ENCODE measurements around the gene TRAPPC1. TPM values are rescaled to one million over a fixed set of nuclear protein-coding genes. Genes with fewer than 3 reads are reported as not detected.

TRAPPC1 gene
- total RNA-seq, 4 donors from 2014 or later, result 42.7 to 70.9 (median 68.8) TPM

- in situ Hi-C loops (cut with MboI; ENCODE audit: low pct_ligation_motif_present in 1 of 4, low pct_unique_long_range_greater_than_20kb in 1 of 4, low sequenced_read_pairs in 3 of 4) (no loop called here), intact Hi-C loops (cut with DNase I; ENCODE audit: low total_unique reads) (no loop called here)
- WGBS, 2 donors (ENCODE audit: low coverage in 1 of 2), result 96 to 100% methylated on average over 1 to 4 of the region's 4 CpGs
- TF ChIP-seq EP300 (IDR thresholded peaks at IDR 0.05; ENCODE audit: low read depth), result no peak
- no peak for TF ChIP-seq POLR2AphosphoS5 (IDR thresholded peaks at IDR 0.05)
- TF ChIP-seq CTCF (IDR thresholded peaks at IDR 0.05), result no peak
- TF ChIP-seq POLR2A (IDR thresholded peaks at IDR 0.05), result no peak
- Histone ChIP-seq H3K27me3 (no peaks in the 10 kb centered on the region), H3K36me3 (peaks cover 0 to 41% (median 12%) of the 10 kb centered on the region in 4 donors), H3K4me3 (no peak overlapping the region), H3K9me3 (no peaks in the 10 kb centered on the region), H3K27ac (no peak overlapping the region), H3K4me1 (no peaks in the 10 kb centered on the region)
- no peak for DNase-seq
These were observed 8.3 kb upstream of the TRAPPC1 start for GRCh38 chr17:7940034-7940433.

DNA sequence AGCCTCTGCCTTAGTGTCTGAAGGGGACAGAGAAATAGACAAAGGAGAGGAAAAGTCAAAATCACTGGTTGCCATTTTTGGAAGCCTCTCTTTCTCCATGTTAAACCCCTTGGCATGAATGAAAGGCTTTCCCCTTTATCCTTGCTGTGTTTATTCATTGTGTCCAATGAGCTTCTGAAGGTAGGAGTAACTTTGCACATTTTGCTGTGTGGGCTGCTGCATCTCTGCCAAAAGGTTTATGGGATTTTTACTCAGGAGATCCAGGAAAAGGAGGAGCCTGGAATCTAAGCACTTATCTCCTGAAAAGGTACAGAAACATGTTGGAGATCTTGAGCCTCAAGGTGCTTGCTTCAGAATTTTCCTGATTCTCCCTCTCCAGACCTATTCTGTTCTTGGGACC is 4.1 kb upstream of the TRAPPC1 start:
- TF ChIP-seq CTCF (IDR thresholded peaks at IDR 0.05), result no peak
- TF ChIP-seq POLR2AphosphoS5 (IDR thresholded peaks at IDR 0.05), result no peak
- no peak for TF ChIP-seq EP300 (IDR thresholded peaks at IDR 0.05; ENCODE audit: low read depth)
- peaks cover 0 to 22% (median 6%) of the 10 kb centered on the region in 4 donors for H3K36me3 ChIP-seq
- H3K27me3 ChIP-seq, result no peaks in the 10 kb centered on the region
- H3K4me3 ChIP-seq, result no peak overlapping the region
- intact Hi-C loops (cut with DNase I; ENCODE audit: low total_unique reads), result no loop called here
- no peaks in the 10 kb centered on the region for H3K9me3 ChIP-seq
- no peak for DNase-seq
- peaks cover 6 to 28% (median 24%) of the 10 kb centered on the region in 4 donors for H3K4me1 ChIP-seq
- H3K27ac ChIP-seq, result no peak overlapping the region
- in situ Hi-C loops (cut with MboI; ENCODE audit: low pct_ligation_motif_present in 1 of 4, low pct_unique_long_range_greater_than_20kb in 1 of 4, low sequenced_read_pairs in 3 of 4), result no loop called here

DNA sequence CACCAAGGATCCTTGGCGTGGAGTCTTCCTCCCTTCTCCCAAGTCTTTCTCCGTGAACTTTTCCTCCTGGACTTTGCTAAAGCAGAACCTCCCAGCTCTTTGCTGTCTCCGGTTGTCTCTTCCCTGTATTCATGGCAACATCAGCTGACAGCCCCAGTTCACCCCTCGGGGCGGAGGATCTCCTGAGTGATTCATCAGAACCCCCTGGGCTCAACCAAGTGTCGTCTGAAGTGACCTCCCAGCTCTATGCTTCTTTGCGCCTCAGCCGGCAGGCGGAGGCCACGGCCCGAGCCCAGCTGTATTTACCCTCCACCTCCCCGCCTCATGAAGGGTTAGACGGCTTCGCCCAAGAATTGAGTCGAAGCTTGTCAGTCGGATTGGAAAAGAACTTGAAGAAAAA is 1.2 kb upstream of the TRAPPC1 start:
- in situ Hi-C loops (cut with MboI; ENCODE audit: low pct_ligation_motif_present in 1 of 4, low pct_unique_long_range_greater_than_20kb in 1 of 4, low sequenced_read_pairs in 3 of 4) (no loop called here), intact Hi-C loops (cut with DNase I; ENCODE audit: low total_unique reads) (no loop called here)
- no peaks in the 10 kb centered on the region for H3K27me3 ChIP-seq
- peak overlapping the region; percentile 64 to 72 (median 67) for H3K4me3 ChIP-seq
- TF ChIP-seq CTCF (IDR thresholded peaks at IDR 0.05) (peak in 4 of 5 experiments; percentile 12 to 41 (median 22)), POLR2AphosphoS5 (IDR thresholded peaks at IDR 0.05) (no peak)
- H3K4me1 ChIP-seq, result peaks cover 8 to 37% (median 29%) of the 10 kb centered on the region in 4 donors
- H3K27ac ChIP-seq, result peak overlapping the region; percentile 80 to 89 (median 86)
- H3K9me3 ChIP-seq, result no peaks in the 10 kb centered on the region
- 5 to 9% methylated on average over 3 to 16 of the region's 16 CpGs for WGBS, 2 donors (ENCODE audit: low coverage in 1 of 2)
- DNase-seq, result peak; percentile 57
- H3K36me3 ChIP-seq, result peaks cover 0 to 7% (median 4%) of the 10 kb centered on the region in 4 donors

- peak overlapping the region; percentile 64 to 72 (median 67) for H3K4me3 ChIP-seq
- peaks cover 8 to 37% (median 29%) of the 10 kb centered on the region in 4 donors for H3K4me1 ChIP-seq
- H3K9me3 ChIP-seq, result no peaks in the 10 kb centered on the region
- peak; percentile 43 for DNase-seq
- H3K36me3 ChIP-seq, result peaks cover 0 to 7% (median 3%) of the 10 kb centered on the region in 4 donors
- H3K27me3 ChIP-seq, result no peaks in the 10 kb centered on the region
- in situ Hi-C loops (cut with MboI; ENCODE audit: low pct_ligation_motif_present in 1 of 4, low pct_unique_long_range_greater_than_20kb in 1 of 4, low sequenced_read_pairs in 3 of 4), result no loop called here
- intact Hi-C loops (cut with DNase I; ENCODE audit: low total_unique reads), result no loop called here
- peak overlapping the region; percentile 80 to 89 (median 86) for H3K27ac ChIP-seq
- TF ChIP-seq POLR2A (IDR thresholded peaks at IDR 0.05), result no peak
- TF ChIP-seq EP300 (IDR thresholded peaks at IDR 0.05; ENCODE audit: low read depth), result no peak
- no peak for TF ChIP-seq POLR2AphosphoS5 (IDR thresholded peaks at IDR 0.05)
- 0% methylated on average over 17 of the region's 17 CpGs; no CpG with 5 or more reads in 1 of the 2 donors for WGBS, 2 donors (ENCODE audit: low coverage in 1 of 2)
These were observed 741 bp upstream of the TRAPPC1 start for GRCh38 chr17:7932483-7932891.
